ENCODE measurements around the gene RSRC1. TPM values are rescaled to one million over a fixed set of nuclear protein-coding genes. Genes with fewer than 3 reads are reported as not detected.

Gene RSRC1
- total and polyA plus RNA-seq, 2 of the 13 experiments (the other 11 are each of a cell fraction or from before 2014, with no cell fraction given), result 4.9 to 63.0 TPM

GRCh38 chr3:158563076-158563475 is 453.2 kb downstream of the RSRC1 start:
- ChIA-PET CTCF (ENCODE audit: low intra/inter-chr PET ratio, low total read pairs) (no interaction called here), POLR2A (no interaction called here)
- intact Hi-C loops (cut with micrococcal nuclease; ENCODE audit: unreplicated experiment), result no loop called here
- Histone ChIP-seq H3K27ac (ENCODE audit: extremely low read length, insufficient read depth, low read length) (no peak overlapping the region), H3K9me3 (ENCODE audit: low read length) (no peaks in the 10 kb centered on the region), H3K9ac (ENCODE audit: insufficient read depth, low read depth, low read length) (no peak overlapping the region), H3K36me3 (replicated peaks in 1 of 2; ENCODE audit: control insufficient read depth in 1 of 2, insufficient read depth in 2 of 2, low read length in 2 of 2) (no peaks in the 10 kb centered on the region), H3K4me1 (ENCODE audit: insufficient read depth, low read length) (no peaks in the 10 kb centered on the region), H2AFZ (ENCODE audit: low read length) (no peak overlapping the region), H3K4me2 (ENCODE audit: low read depth, low read length) (no peak overlapping the region), H3K27me3 (ENCODE audit: control insufficient read depth in 1 of 2, insufficient read depth in 2 of 2, low read length in 2 of 2) (no peaks in the 10 kb centered on the region; a peak in 1 of 5 replicates), H3K79me2 (ENCODE audit: insufficient read depth, low read length) (no peaks in the 10 kb centered on the region), H3K4me3 (replicated peaks in 1 of 3; ENCODE audit: insufficient read depth in 1 of 3, low read depth in 2 of 3, low read length in 3 of 3) (no peak overlapping the region), H4K20me1 (ENCODE audit: insufficient read depth, low read length) (no peaks in the 10 kb centered on the region)
- DNase-seq (ENCODE audit: low spot score), result no peak
- in situ Hi-C loops (cut with HindIII; ENCODE audit: extremely low pct_ligation_motif_present, low pct_unique_long_range_greater_than_20kb), result no loop called here
- FAIRE-seq, result no peak
- TF ChIP-seq CBFB (CRISPR knock-in tag; IDR thresholded peaks at IDR 0.05) (no peak), ZNF329 (CRISPR knock-in tag; IDR thresholded peaks at IDR 0.05; ENCODE audit: low read depth) (no peak), NR0B2 (CRISPR knock-in tag; IDR thresholded peaks at IDR 0.05) (no peak), ZNF263 (CRISPR knock-in tag; IDR thresholded peaks at IDR 0.05) (no peak), PAXIP1 (CRISPR knock-in tag; conservative IDR thresholded peaks at IDR 0.05) (no peak), ZMYM2 (CRISPR knock-in tag; IDR thresholded peaks at IDR 0.05) (no peak), MAX (IDR thresholded peaks at IDR 0.05) (no peak), NCOR1 (IDR thresholded peaks at IDR 0.05; ENCODE audit: borderline replicate concordance, low read length) (no peak), ZNF580 (CRISPR knock-in tag; IDR thresholded peaks at IDR 0.05; ENCODE audit: borderline replicate concordance, low read depth) (no peak), ZBTB43 (CRISPR knock-in tag; conservative IDR thresholded peaks at IDR 0.05) (no peak), ZNF367 (CRISPR knock-in tag; IDR thresholded peaks at IDR 0.05; ENCODE audit: borderline replicate concordance) (no peak), U2AF2 (IDR thresholded peaks at IDR 0.05; ENCODE audit: low read depth, low read length) (no peak), ELK4 (CRISPR knock-in tag; IDR thresholded peaks at IDR 0.05; ENCODE audit: borderline replicate concordance) (no peak), MTERF4 (CRISPR knock-in tag; IDR thresholded peaks at IDR 0.05) (no peak), ZNF510 (CRISPR knock-in tag; IDR thresholded peaks at IDR 0.05; ENCODE audit: low read depth) (no peak), NAIF1 (CRISPR knock-in tag; IDR thresholded peaks at IDR 0.05; ENCODE audit: borderline replicate concordance) (no peak), ZNF781 (CRISPR knock-in tag; IDR thresholded peaks at IDR 0.05; ENCODE audit: borderline replicate concordance, not compliant biosample characterization) (no peak), ZBTB7A (CRISPR knock-in tag; IDR thresholded peaks at IDR 0.05) (no peak)
- no peak for ATAC-seq
- no TSS peak for BruUV-seq (replicated peaks)

Measured in HepG2 (cell line).